OCI-LY7 (cell line): Measurements from ENCODE around the gene C1QTNF2.

Experiments
- CTCF ChIP-seq: fragments of 200-600 bp; sonication (generic); conservative IDR thresholded peaks from 2 replicates; pipeline ENCODE4 v1.5.1; 2014; ENCODE audit warnings: mild to moderate bottlenecking, antibody characterized with exemption, low read length, moderate library complexity, mixed read lengths
- EZH2phosphoT487 ChIP-seq: fragments of 200-600 bp; sonication (generic); IDR thresholded peaks from 2 replicates; pipeline ENCODE4 v1.6.1; 2018; ENCODE audit warnings: low read depth, borderline replicate concordance, mild to moderate bottlenecking, mixed run types, antibody characterized with exemption, low read length, moderate library complexity, mixed read lengths

GRCh38 chr5:160367885-160368284 lies 2.5 kb downstream of the C1QTNF2 start:
- TF ChIP-seq CTCF (no peak), EZH2phosphoT487 (no peak)
